ENCODE measurements around the gene TBC1D22B. TPM values are rescaled to one million over a fixed set of nuclear protein-coding genes. Genes with fewer than 3 reads are reported as not detected.

Gene TBC1D22B
- polyA plus RNA-seq, 10 donors: 5.7 to 7.9 (median 7.3) TPM

GRCh38 chr6:37239526-37239925 is 18.0 kb upstream of the TBC1D22B start:
- DNase-seq: peak in 1 of 3 donors; percentile 58

GRCh38 chr6:37239950-37240713 is 17.4 kb upstream of the TBC1D22B start:
- peak; percentile 96 to 98 (median 96) for DNase-seq

- DNase-seq: no peak
Measured at GRCh38 chr6:37241131-37241530, 16.4 kb upstream of the TBC1D22B start.

- peak in 1 of 3 donors; percentile 56 for DNase-seq
Measured at GRCh38 chr6:37241775-37242428, 15.7 kb upstream of the TBC1D22B start.

GRCh38 chr6:37242429-37243052 is 15.0 kb upstream of the TBC1D22B start:
- peak; percentile 49 to 96 (median 67) for DNase-seq

GRCh38 chr6:37243131-37243815 is 14.3 kb upstream of the TBC1D22B start:
- DNase-seq: no peak

- DNase-seq: no peak
Measured at GRCh38 chr6:37243816-37244370, 13.7 kb upstream of the TBC1D22B start.

GRCh38 chr6:37244430-37245310 is 12.9 kb upstream of the TBC1D22B start:
- DNase-seq: peak; percentile 96 to 98 (median 97)

GRCh38 chr6:37251211-37251780 is 6.3 kb upstream of the TBC1D22B start:
- no peak for DNase-seq

- DNase-seq: no peak
Measured at GRCh38 chr6:37253486-37254007, 4.0 kb upstream of the TBC1D22B start.

- DNase-seq: no peak
Measured at GRCh38 chr6:37254881-37255280, 2.7 kb upstream of the TBC1D22B start.

GRCh38 chr6:37256692-37257319 is 766 bp upstream of the TBC1D22B start:
- DNase-seq: no peak

- no peak for DNase-seq
Measured at GRCh38 chr6:37257320-37257633, 295 bp upstream of the TBC1D22B start.

- no peak for DNase-seq
Measured at GRCh38 chr6:37258405-37259105, 983 bp downstream of the TBC1D22B start.

GRCh38 chr6:37259191-37259590 is 1.6 kb downstream of the TBC1D22B start:
- DNase-seq: no peak

- DNase-seq: no peak
Measured at GRCh38 chr6:37260040-37260439, 2.5 kb downstream of the TBC1D22B start.

- DNase-seq: no peak
Measured at GRCh38 chr6:37260444-37260843, 2.9 kb downstream of the TBC1D22B start.

- no peak for DNase-seq
Measured at GRCh38 chr6:37261198-37261597, 3.6 kb downstream of the TBC1D22B start.

- DNase-seq: no peak
Measured at GRCh38 chr6:37262446-37263026, 5.0 kb downstream of the TBC1D22B start.

Data from muscle of back (tissue), 11 donors.